Measurements from ENCODE around the gene ARMCX2. TPM values are rescaled to one million over a fixed set of nuclear protein-coding genes. Genes with fewer than 3 reads are reported as not detected.
"Not testable (repeated sequence)": the region's sequence is repeated elsewhere in the genome, so short reads cannot be mapped to it uniquely, and the experiment has no call there.

The ARMCX2 gene
- total and polyA plus RNA-seq, 8 donors, result 10.6 to 34.5 (median 16.3) TPM

DNA sequence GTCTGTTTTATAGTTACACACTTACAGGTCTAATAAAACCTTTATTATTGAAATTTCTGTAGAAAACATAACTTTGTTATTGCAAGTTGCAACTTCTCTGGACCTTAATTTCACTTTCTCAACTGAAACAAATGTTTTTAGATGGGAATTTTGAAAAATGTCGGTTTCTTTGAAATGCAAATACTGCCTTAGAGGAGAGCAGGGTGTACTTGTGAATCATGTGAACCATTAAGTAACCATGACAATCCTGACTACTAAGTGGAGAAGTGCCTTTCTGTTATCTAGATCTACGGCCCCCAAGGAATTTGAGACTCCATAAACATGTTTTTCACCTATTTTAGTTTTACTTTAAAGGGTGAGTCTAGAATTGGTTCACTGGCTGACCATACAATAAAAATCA is 8.5 kb upstream of the ARMCX2 start:
- H3K9me3 ChIP-seq, result no peaks in the 10 kb centered on the region
- H3K4me1 ChIP-seq, result no peaks in the 10 kb centered on the region
- FAIRE-seq (no peak), DNase-seq (no peak), ATAC-seq (no peak)
- intact Hi-C loops (cut with DNase I), result no loop called here
- WGBS, 2 donors, result 15 to 24% methylated on average over 2 of the region's 2 CpGs
- H3K4me3 ChIP-seq, result no peak overlapping the region
- peaks cover 0 to 9% (median 0%) of the 10 kb centered on the region in 4 donors for H3K27me3 ChIP-seq
- H3K27ac ChIP-seq, result no peak overlapping the region
- TF ChIP-seq CTCF (IDR thresholded peaks at IDR 0.05), result no peak
- no peaks in the 10 kb centered on the region for H3K36me3 ChIP-seq

DNA sequence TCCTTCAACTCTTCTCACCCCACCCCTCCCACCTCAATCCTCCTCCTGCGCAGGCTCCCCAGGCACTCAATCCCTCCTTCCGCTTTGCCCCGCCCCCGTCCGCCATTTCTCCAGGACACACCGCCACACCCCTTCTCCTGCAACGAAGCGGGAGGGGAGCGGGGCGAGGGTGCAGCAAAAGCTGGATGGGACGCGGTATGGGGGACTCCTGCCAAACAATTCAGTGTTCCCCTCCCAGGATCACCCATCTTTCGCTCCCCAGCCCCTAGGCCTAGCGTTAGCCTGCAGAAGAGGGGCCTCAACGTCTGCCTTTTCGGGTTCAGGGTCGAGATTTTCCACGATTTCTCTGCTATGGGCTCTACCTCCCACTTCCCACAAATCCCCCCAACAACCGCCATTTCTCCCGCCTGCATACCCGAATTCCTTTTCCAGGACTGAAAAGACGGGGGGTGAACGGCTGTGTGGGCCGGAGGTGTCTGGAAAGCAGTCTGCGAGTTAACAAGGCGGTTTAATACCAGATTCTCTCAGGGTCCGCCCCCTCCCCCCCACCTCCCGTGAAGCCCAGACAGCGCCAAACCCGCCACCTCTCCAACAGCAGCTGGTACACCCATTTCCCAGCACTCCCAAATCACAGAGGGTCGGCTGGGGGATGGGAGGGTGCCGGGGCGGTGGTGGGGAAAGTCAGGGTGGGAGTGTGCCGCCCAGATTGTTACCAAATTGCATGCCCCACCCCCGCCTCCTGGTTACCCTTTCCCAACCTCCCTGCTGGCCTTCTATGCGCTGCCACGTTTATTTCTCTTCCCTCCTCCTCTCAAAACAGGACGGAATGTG is 774 bp downstream of the ARMCX2 start:
- 1 to 21% methylated on average over 37 to 38 of the region's 38 CpGs for WGBS, 2 donors
- FAIRE-seq, result peak; percentile 5
- peak; percentile 85 to 92 (median 91) for ATAC-seq

DNA sequence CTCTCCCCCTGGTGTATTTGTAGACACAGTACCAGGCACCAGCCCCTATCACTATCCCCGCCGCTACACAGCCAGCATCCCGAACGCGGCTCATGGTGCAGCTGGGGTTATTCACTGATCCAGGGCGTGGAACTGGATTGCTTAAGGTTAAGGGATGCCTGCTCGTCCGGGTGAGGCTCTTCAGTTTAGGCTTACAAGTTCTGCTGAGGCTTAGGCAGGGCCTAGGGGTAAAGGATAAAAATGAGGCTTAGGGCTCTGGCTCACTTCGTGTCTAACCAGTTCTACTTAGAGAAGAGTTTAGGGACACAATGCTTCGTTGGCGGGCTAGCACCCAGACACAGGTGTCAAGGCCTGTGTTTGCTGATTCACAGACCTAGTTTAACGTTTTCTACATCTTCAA is 2.2 kb downstream of the ARMCX2 start:
- Histone ChIP-seq H3K4me1 (no peaks in the 10 kb centered on the region), H3K36me3 (no peaks in the 10 kb centered on the region), H3K27ac (no peak overlapping the region), H3K27me3 (no peaks in the 10 kb centered on the region), H3K4me3 (no peak overlapping the region), H3K9me3 (no peaks in the 10 kb centered on the region)
- TF ChIP-seq CTCF (IDR thresholded peaks at IDR 0.05), result no peak
- intact Hi-C loops (cut with DNase I), result no loop called here
- FAIRE-seq (no peak), ATAC-seq (no peak), DNase-seq (peak in 1 of 6 donors; percentile 37)
- WGBS, 2 donors, result 78 to 92% methylated on average over 12 of the region's 12 CpGs

More for the DNA sequence above, 774 bp downstream of the ARMCX2 start:
- no peaks in the 10 kb centered on the region for H3K9me3 ChIP-seq
- H3K4me1 ChIP-seq, result no peaks in the 10 kb centered on the region
- H3K27ac ChIP-seq, result peak overlapping the region in 2 of 4 donors; percentile 41 to 53
- H3K27me3 ChIP-seq, result peaks cover 0 to 3% (median 0%) of the 10 kb centered on the region in 4 donors
- no peaks in the 10 kb centered on the region for H3K36me3 ChIP-seq
- intact Hi-C loops (cut with DNase I), result no loop called here
- no peak for TF ChIP-seq CTCF (IDR thresholded peaks at IDR 0.05)
- H3K4me3 ChIP-seq, result peak overlapping the region; percentile 20 to 55 (median 37)
- peak; percentile 50 to 77 (median 64) for DNase-seq

DNA sequence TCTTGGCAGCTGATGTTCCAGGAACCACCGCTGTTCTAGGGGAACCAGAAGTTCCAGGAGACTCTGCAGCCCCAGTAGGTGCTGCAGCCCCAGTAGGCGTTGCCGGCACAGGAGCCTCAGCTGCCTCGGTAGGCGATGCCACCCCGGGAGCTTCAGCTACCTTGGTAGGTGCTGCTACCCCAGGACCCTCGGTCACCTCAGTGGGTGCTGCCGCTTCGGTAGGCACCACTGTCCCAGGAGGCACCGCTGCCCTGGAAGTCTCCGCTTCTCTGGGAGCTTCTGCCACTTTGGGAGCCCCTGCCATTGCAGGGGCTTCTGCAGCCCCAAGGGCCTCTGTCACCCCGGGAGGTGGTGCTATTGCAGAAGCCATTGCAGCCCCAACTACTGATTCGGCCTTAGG is 2.8 kb downstream of the ARMCX2 start:
- no peaks in the 10 kb centered on the region for H3K9me3 ChIP-seq
- no peak for ATAC-seq
- no peaks in the 10 kb centered on the region for H3K4me1 ChIP-seq
- DNase-seq, result peak in 1 of 6 donors; percentile 45
- no peak overlapping the region for H3K27ac ChIP-seq
- no peaks in the 10 kb centered on the region for H3K27me3 ChIP-seq
- TF ChIP-seq CTCF (IDR thresholded peaks at IDR 0.05), result no peak
- no peaks in the 10 kb centered on the region for H3K36me3 ChIP-seq
- no peak overlapping the region for H3K4me3 ChIP-seq
- FAIRE-seq, result no peak
- intact Hi-C loops (cut with DNase I), result no loop called here
- WGBS, 2 donors, result 79 to 90% methylated on average over 13 of the region's 13 CpGs

- DNase-seq (no peak), ATAC-seq (no peak), FAIRE-seq (peak; percentile 76)
- no peaks in the 10 kb centered on the region for H3K4me1 ChIP-seq
- H3K36me3 ChIP-seq, result no peaks in the 10 kb centered on the region
- H3K27ac ChIP-seq, result no peak overlapping the region
- H3K4me3 ChIP-seq, result no peak overlapping the region
- intact Hi-C loops (cut with DNase I), result no loop called here
- no peaks in the 10 kb centered on the region for H3K27me3 ChIP-seq
- WGBS, 2 donors, result 78 to 86% methylated on average over 3 of the region's 3 CpGs
- TF ChIP-seq CTCF (IDR thresholded peaks at IDR 0.05), result no peak
- no peaks in the 10 kb centered on the region for H3K9me3 ChIP-seq
Measured at GRCh38 chrX:101655534-101655933, 4.1 kb downstream of the ARMCX2 start.

DNA sequence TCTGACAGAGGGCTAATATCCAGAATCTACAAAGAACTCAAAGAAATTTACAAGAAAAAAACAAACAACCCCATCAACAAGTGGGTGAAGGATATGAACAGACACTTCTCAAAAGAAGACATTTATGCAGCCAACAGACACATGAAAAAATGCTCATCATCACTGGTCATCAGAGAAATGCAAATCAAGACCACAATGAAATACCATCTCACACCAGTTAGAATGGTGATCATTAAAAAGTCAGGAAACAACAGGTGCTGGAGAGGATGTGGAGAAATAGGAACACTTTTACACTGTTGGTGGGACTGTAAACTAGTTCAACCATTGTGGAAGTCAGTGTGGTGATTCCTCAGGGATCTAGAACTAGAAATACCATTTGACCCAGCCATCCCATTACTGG is 11.9 kb downstream of the ARMCX2 start:
- H3K4me3 ChIP-seq; FAIRE-seq; H3K4me1 ChIP-seq; H3K27me3 ChIP-seq; ATAC-seq; H3K9me3 ChIP-seq; H3K36me3 ChIP-seq; DNase-seq; intact Hi-C loops (cut with DNase I); H3K27ac ChIP-seq: not testable (repeated sequence)

Data from pancreas (tissue), 10 donors.